Esophagus squamous epithelium (tissue), 5 donors: ENCODE data around the gene ANO2. TPM values are rescaled to one million over a fixed set of nuclear protein-coding genes. Genes with fewer than 3 reads are reported as not detected.

Experiments
- DNase-seq: peaks from one replicate; lab custom pipeline; 2025; lab: John Stamatoyannopoulos, UW
- H3K27ac ChIP-seq, 4 donors: fragments of 200-600 bp; sonication (generic); one replicate each; pipeline ENCODE4 v1.5.1; 2016 to 2019; ENCODE audit warnings: mild to moderate bottlenecking in 1 of 4
- H3K27me3 ChIP-seq, 4 donors: fragments of 200-600 bp; sonication (generic); 1 replicate in 3 of 4; 2 replicates in 1 of 4; pipeline versions ENCODE4 v1.5.1 to v1.6.0; 2017 to 2021; ENCODE audit warnings: antibody characterized with exemption in 1 of 4
- H3K36me3 ChIP-seq, 3 donors: fragments of 200-600 bp; sonication (generic); one replicate each; pipeline ENCODE4 v1.5.1; 2016 to 2019
- H3K4me1 ChIP-seq, 3 donors: fragments of 200-600 bp; sonication (generic); one replicate each; pipeline ENCODE4 v1.5.1; 2017 to 2019
- H3K4me3 ChIP-seq, 4 donors: fragments of 200-600 bp; sonication (generic); 1 replicate in 3 of 4; 2 replicates in 1 of 4; pipeline ENCODE4 v1.5.1; 2016 to 2019; ENCODE audit warnings: mild to moderate bottlenecking in 2 of 4, moderate library complexity in 1 of 4
- H3K9me3 ChIP-seq, 3 donors: fragments of 200-600 bp; sonication (generic); one replicate each; pipeline ENCODE4 v1.5.1; 2016 to 2019
- POLR2A ChIP-seq, 4 donors: fragments of 450-650 bp; IDR thresholded peaks; one replicate each; pipeline ENCODE4 v1.6.1; 2017; ENCODE audit warnings: antibody characterized with exemption in 4 of 4, mild to moderate bottlenecking in 4 of 4, moderate library complexity in 3 of 4
- WGBS, 2 donors: methylation state at CpG; one replicate each; pipeline ENCODE4 v1.1.5; 2018; 5-methylcytosine and 5-hydroxymethylcytosine counted together
- intact Hi-C: fragments of 100-400 bp; cut with DNase I; formaldehyde crosslinking; loops from one replicate; pipeline ENCODE4 v1.15.0; 2022
- total RNA-seq, 4 donors: library from RNA; depleted of rRNA; stranded (reverse); fragments of >200 nt; gene quantifications; one replicate each; pipeline ENCODE4 v1.1.0, GENCODE V29; 2016
- TF ChIP-seq, protein P1 (sequence below), 6 experiments: fragments of 450-650 bp in 4 of 6; fragments of 200-600 bp in 2 of 6; sonication (generic) in 2 of 6; IDR thresholded peaks; one replicate each; pipeline ENCODE4 v1.5.1; 2016 to 2019; ENCODE audit warnings: antibody characterized with exemption in 6 of 6, mild to moderate bottlenecking in 4 of 6, moderate library complexity in 4 of 6
- donor health status: DM: yes; HTN: yes; CAD: no.

The ANO2 gene
- total RNA-seq, 4 donors from 2014 or later = 0.49 to 11.8 (median 3.1) TPM

DNA sequence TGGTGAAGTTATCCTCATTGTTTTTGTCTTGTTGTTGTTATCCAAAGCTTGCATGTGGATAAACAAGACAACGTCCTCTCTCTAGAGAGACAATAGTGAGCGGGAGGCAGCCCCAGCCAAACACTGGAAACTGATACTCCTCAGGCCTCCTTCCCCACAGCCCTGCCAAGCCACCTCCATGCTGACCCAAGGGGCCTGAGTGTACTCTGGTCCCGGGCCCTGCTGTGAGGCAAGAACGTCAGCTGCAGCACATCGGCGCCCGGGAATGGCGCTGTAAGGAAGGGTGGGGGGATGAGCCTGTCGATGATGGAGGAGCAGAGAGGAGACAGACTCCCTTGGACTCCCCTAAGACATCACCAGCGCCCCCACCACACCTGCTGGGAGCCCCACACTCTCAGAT, 83.6 kb downstream of the ANO2 start:
- TF ChIP-seq POLR2A (IDR thresholded peaks at IDR 0.05) = no peak
- TF ChIP-seq, protein P1, sequence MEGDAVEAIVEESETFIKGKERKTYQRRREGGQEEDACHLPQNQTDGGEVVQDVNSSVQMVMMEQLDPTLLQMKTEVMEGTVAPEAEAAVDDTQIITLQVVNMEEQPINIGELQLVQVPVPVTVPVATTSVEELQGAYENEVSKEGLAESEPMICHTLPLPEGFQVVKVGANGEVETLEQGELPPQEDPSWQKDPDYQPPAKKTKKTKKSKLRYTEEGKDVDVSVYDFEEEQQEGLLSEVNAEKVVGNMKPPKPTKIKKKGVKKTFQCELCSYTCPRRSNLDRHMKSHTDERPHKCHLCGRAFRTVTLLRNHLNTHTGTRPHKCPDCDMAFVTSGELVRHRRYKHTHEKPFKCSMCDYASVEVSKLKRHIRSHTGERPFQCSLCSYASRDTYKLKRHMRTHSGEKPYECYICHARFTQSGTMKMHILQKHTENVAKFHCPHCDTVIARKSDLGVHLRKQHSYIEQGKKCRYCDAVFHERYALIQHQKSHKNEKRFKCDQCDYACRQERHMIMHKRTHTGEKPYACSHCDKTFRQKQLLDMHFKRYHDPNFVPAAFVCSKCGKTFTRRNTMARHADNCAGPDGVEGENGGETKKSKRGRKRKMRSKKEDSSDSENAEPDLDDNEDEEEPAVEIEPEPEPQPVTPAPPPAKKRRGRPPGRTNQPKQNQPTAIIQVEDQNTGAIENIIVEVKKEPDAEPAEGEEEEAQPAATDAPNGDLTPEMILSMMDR (IDR thresholded peaks at IDR 0.05) = no peak
- DNase-seq = no peak
- 74 to 90% methylated on average over 2 to 9 of the region's 10 CpGs for WGBS, 2 donors
- intact Hi-C loops = no loop called here
- peaks cover 0 to 44% (median 0%) of the 10 kb centered on the region in 4 donors for H3K27me3 ChIP-seq
- H3K9me3 ChIP-seq = no peaks in the 10 kb centered on the region
- H3K36me3 ChIP-seq = no peaks in the 10 kb centered on the region
- H3K27ac ChIP-seq = no peak overlapping the region
- no peak overlapping the region for H3K4me3 ChIP-seq
- H3K4me1 ChIP-seq = no peaks in the 10 kb centered on the region

DNA sequence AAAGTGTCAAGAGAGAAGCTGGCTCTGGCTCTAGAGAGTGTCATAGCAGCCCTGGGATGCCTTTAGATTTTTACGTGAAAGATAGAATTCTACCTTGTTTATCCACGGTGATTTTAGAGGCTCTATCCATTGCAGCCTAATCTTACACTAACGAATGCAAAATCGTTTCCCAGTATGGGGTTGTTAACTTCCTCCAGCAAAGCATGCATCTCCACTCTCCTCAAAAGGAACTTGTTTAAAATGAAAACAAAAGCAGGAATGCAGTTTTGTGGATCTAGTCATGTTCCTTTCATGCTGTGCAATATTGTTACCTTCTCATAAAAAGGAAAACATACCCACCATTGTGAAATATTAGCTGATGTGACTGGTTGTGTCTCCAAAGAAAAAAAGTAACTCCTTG, 88.4 kb downstream of the ANO2 start:
- H3K4me3 ChIP-seq = no peak overlapping the region
- H3K27me3 ChIP-seq = peaks cover 0 to 52% (median 0%) of the 10 kb centered on the region in 4 donors
- intact Hi-C loops = no loop called here
- no peaks in the 10 kb centered on the region for H3K36me3 ChIP-seq
- no peaks in the 10 kb centered on the region for H3K4me1 ChIP-seq
- H3K9me3 ChIP-seq = no peaks in the 10 kb centered on the region
- WGBS, 2 donors = 19 to 34% methylated on average over 4 of the region's 4 CpGs
- TF ChIP-seq POLR2A (IDR thresholded peaks at IDR 0.05) = no peak
- TF ChIP-seq, protein P1 (IDR thresholded peaks at IDR 0.05) = no peak
- H3K27ac ChIP-seq = no peak overlapping the region
- DNase-seq = no peak

DNA sequence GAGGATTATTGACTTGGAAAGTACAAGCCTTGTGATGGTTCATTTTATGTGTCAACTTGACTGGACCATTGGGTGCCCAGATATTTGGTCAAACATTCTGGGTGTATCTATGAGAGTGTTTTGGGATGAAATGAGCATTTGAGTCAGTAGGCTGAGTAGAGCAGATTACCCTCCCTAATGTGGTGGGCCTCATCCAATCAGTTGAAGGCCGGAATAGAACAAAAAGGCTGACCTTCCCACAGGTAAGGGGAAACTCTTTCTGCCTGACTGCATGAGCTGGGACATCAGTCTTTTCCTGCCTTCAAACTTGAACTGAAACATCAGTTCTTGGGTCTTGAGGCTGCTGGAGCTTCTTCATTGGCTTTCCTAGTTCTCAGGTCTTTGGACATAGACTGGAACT, 98.1 kb downstream of the ANO2 start:
- H3K9me3 ChIP-seq = no peaks in the 10 kb centered on the region
- no peak for DNase-seq
- no peak for TF ChIP-seq POLR2A (IDR thresholded peaks at IDR 0.05)
- TF ChIP-seq, protein P1 (IDR thresholded peaks at IDR 0.05) = no peak
- no peak overlapping the region for H3K27ac ChIP-seq
- H3K4me1 ChIP-seq = no peaks in the 10 kb centered on the region
- H3K4me3 ChIP-seq = no peak overlapping the region
- 80 to 100% methylated on average over 1 of the region's 1 CpG for WGBS, 2 donors
- intact Hi-C loops = no loop called here
- H3K36me3 ChIP-seq = no peaks in the 10 kb centered on the region
- H3K27me3 ChIP-seq = peaks cover 0 to 26% (median 0%) of the 10 kb centered on the region in 4 donors

DNA sequence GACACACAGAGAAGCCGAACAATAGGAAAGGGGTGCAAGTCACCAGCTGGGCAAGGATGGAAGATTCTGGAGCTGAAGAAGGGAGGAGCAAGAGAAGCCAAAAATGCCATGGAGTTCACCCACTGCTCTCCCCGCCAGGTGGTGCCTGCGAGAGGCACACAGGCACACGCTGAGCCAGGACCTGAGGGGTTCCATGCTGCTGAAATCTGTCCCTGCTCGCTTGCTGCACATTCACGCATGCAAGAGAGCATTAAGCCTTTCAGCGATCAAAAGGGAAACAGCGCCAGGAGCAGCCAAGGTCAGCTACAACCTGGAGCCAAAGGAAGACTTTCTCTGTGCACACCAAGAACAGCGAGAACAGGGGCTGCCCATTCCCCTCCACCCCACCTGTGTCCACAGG, 104.1 kb downstream of the ANO2 start:
- no peaks in the 10 kb centered on the region for H3K36me3 ChIP-seq
- peaks cover 0 to 22% (median 0%) of the 10 kb centered on the region in 4 donors for H3K27me3 ChIP-seq
- H3K4me1 ChIP-seq = no peaks in the 10 kb centered on the region
- 37 to 67% methylated on average over 7 to 9 of the region's 9 CpGs for WGBS, 2 donors
- DNase-seq = no peak
- TF ChIP-seq, protein P1 (IDR thresholded peaks at IDR 0.05) = no peak
- no peak for TF ChIP-seq POLR2A (IDR thresholded peaks at IDR 0.05)
- no peak overlapping the region for H3K4me3 ChIP-seq
- no peak overlapping the region for H3K27ac ChIP-seq
- H3K9me3 ChIP-seq = no peaks in the 10 kb centered on the region
- intact Hi-C loops = no loop called here

DNA sequence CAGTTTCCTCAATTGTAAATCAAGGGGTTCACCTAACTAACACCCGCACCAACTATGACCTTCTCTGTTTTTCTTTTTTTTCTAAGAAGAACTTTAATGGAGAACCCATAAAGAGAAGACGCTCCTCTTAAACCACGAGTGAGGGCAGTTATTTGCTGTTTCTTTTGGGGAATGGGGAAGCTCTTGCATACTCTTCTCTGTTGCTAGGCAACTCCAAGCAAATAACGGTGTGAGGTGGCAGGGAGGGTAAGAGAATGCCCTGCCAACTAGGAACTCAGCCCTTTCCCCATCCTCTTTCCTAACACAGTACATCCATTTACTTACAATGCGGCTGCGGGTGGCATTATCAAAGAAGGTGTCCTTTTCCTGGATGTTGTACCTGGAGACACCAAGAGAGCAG, 114.9 kb downstream of the ANO2 start:
- Histone ChIP-seq H3K4me1 (no peaks in the 10 kb centered on the region), H3K27ac (no peak overlapping the region), H3K27me3 (peaks cover 0 to 60% (median 0%) of the 10 kb centered on the region in 4 donors), H3K9me3 (no peaks in the 10 kb centered on the region), H3K4me3 (no peak overlapping the region), H3K36me3 (no peaks in the 10 kb centered on the region)
- WGBS, 2 donors = 60 to 63% methylated on average over 5 to 6 of the region's 6 CpGs
- no peak for DNase-seq
- no peak for TF ChIP-seq POLR2A (IDR thresholded peaks at IDR 0.05)
- TF ChIP-seq, protein P1 (IDR thresholded peaks at IDR 0.05) = no peak
- intact Hi-C loops = no loop called here
